ENCODE data around the gene GLT8D1.

The GLT8D1 gene

GRCh38 chr3:52705688-52706686, at the start of gene GLT8D1, which contains the start of gene SPCS1:
Gene GLT8D1 (minus strand): TSS chr3:52705791. CDS start chr3:52700460, 5,331 bp downstream.
Gene SPCS1 (plus strand): TSS chr3:52706106. CDS start chr3:52706247, 141 bp downstream.
- DNase-seq: peak; percentile 96

- no peak for DNase-seq
Measured at GRCh38 chr3:52754373-52754772, 48.8 kb upstream of the GLT8D1 start.

GRCh38 chr3:52752045-52752660, 46.6 kb upstream of the GLT8D1 start:
- DNase-seq: peak; percentile 50

GRCh38 chr3:52743721-52744120, 38.1 kb upstream of the GLT8D1 start:
- no peak for DNase-seq

- DNase-seq: no peak
Measured at GRCh38 chr3:52743152-52743551, 37.6 kb upstream of the GLT8D1 start.

GRCh38 chr3:52742418-52743041, 36.9 kb upstream of the GLT8D1 start:
- DNase-seq: peak; percentile 61

- no peak for DNase-seq
Measured at GRCh38 chr3:52739730-52740129, 34.1 kb upstream of the GLT8D1 start.

- DNase-seq: no peak
Measured at GRCh38 chr3:52733256-52733891, 27.8 kb upstream of the GLT8D1 start.

- DNase-seq: no peak
Measured at GRCh38 chr3:52731590-52731989, 26.0 kb upstream of the GLT8D1 start.

- DNase-seq: no peak
Measured at GRCh38 chr3:52730681-52731080, 25.1 kb upstream of the GLT8D1 start.

GRCh38 chr3:52728753-52729152, 23.2 kb upstream of the GLT8D1 start:
- peak; percentile 18 for DNase-seq

- DNase-seq: no peak
Measured at GRCh38 chr3:52724511-52724910, 18.9 kb upstream of the GLT8D1 start.

GRCh38 chr3:52723935-52724334, 18.3 kb upstream of the GLT8D1 start:
- no peak for DNase-seq

GRCh38 chr3:52722491-52722890, 16.9 kb upstream of the GLT8D1 start:
- no peak for DNase-seq

GRCh38 chr3:52721730-52722008, 16.1 kb upstream of the GLT8D1 start:
- DNase-seq: no peak

GRCh38 chr3:52721002-52721729, 15.6 kb upstream of the GLT8D1 start:
- peak; percentile 86 for DNase-seq

- no peak for DNase-seq
Measured at GRCh38 chr3:52719618-52720017, 14.0 kb upstream of the GLT8D1 start.

GRCh38 chr3:52715714-52716305, 10.2 kb upstream of the GLT8D1 start:
- DNase-seq: peak; percentile 37

GRCh38 chr3:52714335-52715302, 9.0 kb upstream of the GLT8D1 start:
- DNase-seq: no peak

GRCh38 chr3:52712291-52713212, 7.0 kb upstream of the GLT8D1 start:
- no peak for DNase-seq
